ENCODE measurements around the gene USP16.

Gene USP16

DNA sequence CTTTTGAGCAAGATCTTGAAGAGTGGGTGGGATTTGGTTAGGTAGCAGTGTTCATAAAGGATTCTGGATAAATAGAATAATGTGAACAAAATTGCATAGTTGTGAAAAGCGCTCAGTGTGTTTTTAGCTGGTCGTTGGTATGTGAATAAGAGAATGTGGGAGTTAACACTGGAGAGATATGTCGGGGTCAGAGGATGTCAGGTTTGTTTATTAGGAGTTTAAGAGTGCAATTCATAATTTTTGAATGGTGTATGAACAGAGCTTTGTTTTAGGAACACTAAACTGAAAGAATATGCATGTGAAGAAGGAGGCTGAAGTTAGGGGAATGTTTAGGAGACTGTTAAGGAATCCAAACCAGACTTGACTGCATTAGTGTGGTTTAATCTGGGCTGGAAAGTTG is 9.4 kb downstream of the USP16 start:
- DNase-seq: no peak

DNA sequence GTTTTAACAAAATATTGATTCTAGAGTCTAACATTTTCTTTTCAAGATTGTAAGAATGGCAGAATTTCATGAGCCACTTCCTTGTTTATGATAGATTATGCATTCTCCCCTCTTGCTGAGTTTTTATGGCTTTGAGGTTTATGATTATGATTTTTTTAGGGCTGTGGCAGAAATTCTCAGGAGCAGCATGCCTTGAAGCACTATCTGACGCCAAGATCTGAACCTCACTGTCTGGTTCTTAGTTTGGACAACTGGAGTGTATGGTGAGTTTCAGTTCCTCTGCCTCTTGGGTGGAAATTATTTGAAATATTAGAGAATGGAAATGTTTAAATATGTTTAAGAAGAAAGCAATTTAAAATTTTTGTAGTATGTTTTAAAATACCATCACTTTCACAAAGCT is 10.2 kb downstream of the USP16 start:
- no peak for DNase-seq

DNA sequence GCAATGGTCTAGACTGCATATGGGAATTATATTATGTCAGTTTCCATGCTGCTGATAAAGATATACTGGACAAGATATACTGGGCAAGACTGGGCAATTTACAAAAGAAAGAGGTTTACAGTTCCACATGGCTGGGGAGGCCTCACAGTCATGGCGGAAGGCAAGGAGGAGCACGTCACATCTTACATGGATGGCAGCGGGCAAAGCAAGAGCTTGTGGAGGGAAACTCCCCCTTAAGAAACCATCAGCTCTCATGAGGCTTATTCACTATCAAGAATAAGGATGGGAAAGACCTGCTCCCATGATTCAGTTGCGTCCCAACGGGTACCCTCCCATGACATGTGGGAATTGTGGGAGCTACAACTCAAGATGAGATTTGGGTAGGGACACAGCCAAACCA is 27.8 kb downstream of the USP16 start:
- DNase-seq: no peak

DNA sequence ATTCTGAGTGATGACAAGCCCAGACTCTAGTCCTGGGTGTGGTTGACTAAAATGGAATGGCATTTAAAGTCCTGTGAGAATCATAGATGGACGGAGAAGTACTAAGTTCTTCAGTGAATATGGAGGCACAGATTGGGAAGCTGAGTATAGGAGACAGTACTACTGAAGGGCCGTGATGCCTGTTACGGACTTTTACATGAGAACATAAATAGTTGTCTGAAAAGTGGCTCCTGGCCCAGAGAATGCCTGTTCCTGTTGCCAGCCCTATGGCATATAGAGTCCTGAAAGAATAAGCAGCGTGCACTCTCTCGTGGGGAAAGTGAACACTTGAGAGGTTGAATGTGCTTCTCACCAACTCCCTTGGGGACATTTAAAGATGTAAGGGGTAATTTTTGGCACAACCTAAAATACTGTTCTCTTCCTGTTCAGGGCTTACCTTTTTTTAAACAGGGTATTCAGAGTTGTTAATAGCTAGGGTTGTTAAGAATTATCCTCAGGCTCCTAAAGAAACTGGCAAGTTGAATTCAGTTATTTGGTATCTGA is 28.6 kb downstream of the USP16 start:
- no peak for DNase-seq

DNA sequence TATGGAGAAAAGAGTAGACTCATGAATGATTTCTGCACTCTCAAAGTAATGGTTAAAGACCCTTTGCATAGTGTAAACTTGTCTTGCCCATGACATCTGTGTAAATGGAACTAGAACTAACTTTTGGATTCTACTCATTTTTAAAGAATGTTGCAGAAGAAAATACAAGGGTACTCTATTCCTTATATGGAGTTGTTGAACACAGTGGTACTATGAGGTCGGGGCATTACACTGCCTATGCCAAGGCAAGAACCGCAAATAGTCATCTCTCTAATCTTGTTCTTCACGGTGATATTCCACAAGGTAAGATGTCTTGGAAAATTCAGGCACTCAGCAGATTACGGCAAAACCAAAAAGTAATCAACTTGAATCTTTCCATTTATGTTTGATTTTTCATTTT is 29.2 kb downstream of the USP16 start:
- no peak for DNase-seq

DNA sequence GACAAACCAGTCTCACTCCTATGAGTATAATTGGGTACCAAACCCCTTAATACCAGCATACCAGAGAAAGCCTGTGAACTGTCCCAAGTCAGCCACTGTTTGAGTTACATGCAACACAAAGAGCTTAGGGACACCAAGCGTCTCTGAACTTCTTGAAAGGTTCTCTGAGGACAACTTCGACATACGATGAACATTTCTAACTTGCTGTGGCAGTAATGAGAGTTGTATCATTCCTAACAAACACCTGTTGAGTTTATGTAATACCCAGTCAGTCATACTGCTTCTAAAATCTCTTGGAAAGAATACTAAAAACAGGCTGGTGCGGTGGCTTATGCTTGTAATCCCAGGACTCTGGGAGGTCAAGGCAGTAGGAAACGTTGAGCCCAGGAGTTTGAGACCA is 30.6 kb downstream of the USP16 start:
- no peak for DNase-seq

DNA sequence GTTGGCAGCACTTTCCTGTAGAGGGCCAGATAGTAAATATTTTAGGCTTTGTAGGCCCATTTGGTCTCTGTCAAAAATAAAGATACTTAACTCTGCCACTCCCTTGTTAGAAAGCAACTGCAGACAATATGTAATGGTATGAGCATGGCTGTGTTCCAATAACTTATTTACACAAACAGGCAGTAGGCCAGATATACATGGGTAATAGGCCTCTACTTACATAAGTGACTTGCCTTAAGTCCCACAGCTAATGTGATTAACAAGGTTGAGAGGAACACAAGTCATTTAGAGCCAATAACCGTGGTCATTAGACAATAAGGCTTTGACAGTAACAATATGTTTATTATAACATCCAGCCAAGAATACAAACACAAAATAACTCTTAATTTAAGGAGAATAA is 31.5 kb downstream of the USP16 start:
- DNase-seq: no peak

DNA sequence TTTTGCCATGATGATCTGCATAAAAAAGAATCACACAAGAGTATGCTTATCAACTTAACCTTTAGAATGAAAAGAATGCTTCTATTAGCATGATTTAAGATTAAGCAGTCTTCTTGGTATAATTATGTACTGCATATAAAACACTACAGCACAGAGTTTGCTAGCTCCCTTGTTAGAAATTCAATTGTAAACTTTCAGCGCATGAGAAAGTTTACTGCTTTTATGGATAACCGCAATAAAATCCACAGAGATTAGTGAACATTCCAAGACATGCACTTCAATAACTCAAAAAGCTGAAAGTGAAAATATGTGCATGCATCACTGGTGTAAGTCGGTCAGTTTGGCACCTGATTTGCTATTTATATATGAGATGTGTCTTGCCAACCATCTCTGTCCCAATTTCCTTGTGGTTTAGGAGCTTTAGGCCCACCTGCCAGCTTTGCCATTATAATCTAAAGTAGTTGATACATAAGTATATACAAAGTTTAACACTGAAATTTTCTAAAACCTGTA is 32.1 kb downstream of the USP16 start:
- DNase-seq: no peak

DNA sequence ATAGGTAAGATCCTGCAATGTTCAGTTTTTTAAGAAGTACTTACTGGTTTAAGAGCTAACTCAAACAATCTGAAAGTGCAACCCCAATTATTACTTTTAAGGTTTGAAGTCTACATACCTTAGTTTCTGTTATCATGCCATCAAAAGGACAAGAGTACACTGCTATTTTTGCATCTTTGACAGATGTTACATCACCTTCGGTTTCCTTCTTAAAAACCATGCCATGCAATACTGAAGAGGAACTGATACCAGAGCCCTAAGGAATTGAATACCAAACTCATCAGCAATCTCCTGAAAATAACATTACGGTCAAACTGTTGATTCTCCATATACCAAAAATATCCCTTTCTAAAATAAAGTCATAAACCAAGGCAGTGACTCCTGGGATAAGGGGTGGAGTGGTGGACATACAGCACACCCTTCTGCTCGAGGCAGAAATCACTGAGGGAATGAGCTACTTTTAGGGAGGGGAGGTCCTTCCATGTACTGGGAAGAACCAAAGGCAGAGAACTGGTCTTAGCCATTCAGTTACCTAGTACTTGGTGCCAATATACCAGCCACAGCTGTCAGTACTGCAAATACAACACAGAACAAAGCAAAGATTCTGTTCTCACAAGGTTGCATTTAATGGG is 40.5 kb downstream of the USP16 start:
- no peak for DNase-seq

DNA sequence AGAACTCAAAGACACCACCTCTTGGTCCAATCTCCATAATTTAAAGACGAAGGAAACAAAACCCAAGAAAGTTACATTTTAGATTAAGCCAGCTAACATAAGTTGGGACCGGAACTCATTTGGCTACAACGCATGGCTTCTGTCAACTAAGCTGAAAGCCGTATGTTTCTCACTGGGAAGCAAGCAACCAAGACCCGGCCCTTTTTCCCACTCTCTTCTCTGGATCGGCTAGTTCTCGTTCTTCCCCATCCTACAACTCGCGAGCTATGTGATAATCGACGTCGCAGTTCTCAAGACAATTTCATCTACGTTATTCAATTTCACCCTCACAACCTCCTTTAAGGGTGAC is 48.4 kb downstream of the USP16 start:
- no peak for DNase-seq

DNA sequence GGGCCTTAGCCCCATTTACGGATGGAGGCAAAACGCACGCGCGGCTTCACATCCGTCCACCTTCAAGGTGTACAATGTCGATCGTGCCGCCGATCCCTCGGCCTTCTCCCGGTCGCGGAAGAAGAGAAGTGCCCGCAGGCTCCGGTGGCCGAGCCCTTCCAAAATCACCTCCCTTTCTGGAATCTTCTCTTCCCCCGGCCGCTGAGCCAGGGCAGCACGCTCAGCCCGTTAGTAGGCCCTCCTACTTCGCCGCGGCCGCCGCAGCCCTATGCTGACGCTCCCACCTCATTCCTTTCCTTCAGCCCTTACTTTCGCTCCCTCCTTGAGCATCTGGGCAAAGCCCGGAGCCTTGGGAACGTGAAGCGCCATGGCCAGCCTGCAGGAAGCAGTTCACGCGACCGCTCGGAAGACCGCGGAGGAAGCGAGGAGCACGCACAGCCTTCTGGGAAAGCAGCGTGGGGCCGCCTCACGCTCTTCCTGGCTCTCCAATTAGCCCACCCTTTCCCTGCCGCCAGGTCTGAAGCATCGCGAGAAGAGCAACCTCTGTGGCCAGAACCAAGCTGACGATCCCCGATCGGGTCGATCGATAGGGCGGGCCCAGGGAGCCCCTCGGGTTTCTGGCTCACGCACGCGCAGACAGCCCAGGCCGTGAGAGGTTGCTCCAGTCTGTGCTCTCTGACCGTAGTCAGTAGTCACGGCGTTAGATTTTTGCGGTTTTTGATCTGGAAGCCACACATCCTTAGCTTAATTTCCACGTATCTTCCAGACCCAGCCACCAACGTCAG is 48.9 kb downstream of the USP16 start, which contains the start of gene CCT8:
TSS of gene CCT8 (minus strand) at position 427 of the 785 bp plus-strand sequence. CDS start at position 369, 58 bp downstream.
- DNase-seq: peak; percentile 95 to 97

DNA sequence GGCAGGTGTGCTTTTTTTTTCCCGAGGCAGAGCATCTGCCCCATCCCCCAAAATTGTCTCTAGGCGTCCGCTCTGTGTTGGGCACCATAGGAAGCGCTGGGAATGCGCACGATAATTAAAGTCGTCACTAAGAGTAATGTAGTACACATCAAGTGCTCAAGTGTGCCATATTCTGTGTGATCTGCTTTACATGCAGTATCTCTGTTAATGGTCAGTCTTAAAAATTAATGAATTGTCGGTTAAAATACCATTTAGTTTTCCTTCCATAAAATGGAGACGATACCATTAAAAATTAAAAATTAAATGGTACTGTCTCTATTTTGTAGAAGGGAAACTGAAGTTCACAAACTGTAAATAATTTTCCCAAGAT is 49.5 kb downstream of the USP16 start:
- no peak for DNase-seq

DNA sequence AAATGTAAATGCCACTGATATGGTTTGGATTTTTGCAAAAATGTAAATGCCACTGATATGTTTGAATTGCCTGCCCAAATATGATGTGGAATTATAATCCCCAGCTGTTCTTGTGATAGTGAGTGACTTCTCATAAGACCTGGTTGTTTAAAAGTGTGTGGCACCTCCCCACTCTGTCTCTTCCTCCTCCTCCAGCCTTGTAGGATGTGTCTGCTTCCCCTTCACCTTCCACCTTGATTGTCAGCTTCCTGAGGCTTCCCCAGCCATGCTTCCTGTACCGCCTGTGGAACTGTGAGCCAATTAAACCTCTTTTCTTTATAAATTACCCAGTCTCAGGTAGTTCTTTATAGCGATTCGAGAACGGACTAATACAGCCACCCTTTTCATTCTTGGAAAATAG is 50.3 kb downstream of the USP16 start:
- no peak for DNase-seq

DNA sequence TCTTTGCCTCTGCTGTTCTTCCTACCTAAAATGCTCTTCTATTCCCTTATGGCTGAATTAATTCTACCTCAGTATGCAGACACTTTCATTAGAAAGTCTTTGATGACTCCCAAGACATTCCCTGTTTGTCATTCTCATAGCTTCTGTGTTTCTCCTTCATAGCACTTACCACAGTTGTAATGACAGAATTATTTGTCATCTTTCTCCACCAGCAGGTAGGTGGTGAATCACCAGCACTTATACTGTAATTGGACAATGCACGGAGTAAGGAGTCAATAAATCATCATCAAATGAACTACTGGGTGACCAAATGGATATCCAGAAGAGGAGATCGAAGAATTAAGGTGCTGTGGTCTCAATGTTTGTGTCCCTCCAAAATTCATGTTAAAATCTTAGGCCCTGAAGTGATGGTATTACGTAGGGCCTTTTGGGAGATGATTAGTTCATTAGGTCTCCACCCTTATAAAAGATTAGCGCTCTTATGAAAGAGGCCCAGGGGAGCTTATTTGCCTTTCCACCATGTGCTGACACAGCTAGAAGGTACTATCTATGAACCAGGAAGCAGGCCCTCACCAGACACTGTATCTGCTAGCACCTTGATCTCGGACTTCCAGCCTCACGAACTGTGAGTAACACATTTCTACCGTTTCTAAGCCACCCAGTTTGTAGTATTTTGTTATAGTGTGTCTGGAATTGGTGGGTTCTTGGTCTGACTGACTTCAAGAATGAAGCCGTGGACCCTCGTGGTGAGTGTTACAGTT is 51.4 kb downstream of the USP16 start:
- DNase-seq: no peak

DNA sequence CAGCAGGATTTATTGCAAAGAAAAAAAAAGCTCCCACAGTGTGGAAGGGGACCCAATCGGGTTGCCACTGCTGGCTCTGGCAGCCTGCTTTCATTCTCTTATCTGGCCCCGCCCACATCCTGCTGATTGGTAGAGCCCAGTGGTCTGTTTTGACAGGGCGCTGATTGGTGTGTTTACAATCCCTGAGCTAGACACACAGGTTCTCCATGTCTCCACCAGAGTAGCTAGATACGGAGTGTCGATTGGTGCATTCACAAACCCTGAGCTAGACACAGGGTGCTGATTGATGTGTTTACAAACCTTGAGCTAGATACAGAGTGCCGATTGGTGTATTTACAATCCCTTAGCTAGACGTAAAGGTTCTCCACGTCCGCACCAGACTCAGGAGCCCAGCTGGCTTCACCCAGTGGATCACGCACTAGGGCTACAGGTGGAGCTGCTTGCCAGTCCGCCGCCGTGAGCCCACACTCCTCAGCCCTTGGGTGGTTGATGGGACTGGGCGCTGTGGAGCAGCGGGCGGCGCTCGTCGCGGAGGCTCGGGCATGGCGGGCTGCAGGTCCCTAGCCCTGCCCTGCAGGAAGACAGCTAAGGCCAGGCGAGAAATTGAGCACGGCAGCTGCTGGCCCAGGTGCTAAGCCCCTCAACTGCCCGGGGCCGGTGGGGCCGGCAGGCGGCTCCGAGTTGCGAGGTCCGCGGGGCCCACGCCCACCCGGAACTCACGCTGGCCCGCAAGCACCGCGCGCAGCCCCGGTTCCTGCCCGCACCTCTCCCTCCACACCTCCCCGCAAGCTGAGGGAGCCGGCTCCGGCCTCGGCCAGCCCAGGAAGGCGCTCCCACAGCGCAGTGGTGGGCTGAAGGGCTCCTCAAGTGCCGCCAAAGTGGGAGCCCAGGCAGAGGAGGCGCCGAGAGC is 52.5 kb downstream of the USP16 start:
- peak; percentile 56 to 63 for DNase-seq

DNA sequence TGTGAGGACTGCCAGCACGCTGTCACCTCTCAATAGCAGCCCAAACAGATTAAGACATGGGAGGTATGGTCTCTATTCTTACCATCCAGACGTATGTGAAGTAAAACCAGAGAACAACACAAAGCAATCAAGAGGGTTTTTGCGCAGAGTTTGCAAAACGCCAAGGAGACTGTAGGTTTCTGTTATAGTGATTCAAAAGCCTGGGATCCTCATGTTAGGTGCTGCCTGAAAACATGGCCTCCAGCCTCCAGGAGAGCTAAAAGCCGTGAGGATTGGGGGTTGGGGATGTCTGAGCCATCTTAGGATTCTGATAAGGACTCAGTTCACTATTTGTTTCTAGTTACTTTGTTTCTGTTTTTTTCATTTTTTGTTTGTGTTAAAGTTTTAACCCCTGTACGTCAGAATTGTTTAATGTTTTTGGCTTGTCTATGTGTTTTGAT is 53.2 kb downstream of the USP16 start:
- DNase-seq: peak in 1 of 2 donors; percentile 26

DNA sequence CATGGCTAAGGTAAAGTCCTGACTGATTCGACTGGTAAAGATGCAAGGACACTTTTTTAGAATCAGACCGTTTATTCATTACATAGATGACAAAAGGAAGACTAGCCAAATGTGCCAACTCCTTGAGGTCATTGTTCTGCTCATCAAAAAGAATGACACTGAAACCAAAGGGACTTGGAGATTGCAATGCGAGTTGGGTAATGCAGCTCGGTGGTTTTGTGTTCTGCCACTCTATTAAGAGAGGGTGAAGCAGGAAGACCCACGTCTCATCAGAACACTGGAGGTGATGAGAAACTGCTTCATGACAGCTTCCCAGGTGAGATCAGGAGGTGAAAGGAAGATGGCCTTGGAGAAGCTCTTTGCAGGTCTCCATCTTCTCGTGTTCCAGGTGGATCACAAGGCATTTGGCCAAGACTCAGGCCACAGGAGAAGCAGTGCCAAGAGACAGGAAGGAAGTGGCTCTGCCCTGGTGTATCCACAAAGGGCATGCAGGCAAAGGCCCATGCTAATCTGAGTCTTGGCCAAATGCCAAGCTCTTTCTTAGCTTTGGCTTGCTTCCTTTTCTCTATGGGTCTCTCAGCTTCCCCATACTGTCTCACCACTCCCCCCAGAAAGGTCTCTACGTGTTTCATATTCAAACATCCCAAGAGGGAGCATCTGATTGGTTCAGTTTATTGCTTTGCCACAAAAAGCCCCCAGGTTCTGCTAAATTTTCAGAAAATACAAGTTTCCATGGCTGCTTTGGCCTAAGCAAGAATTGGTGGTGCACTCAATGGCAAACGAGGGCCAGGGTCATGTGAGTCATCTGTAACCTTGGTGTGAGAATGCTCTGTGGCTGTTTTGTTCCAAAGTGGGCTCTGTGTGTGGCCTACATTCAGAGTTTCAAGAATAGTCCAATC is 54.6 kb downstream of the USP16 start:
- DNase-seq: peak in 1 of 2 donors; percentile 18

DNA sequence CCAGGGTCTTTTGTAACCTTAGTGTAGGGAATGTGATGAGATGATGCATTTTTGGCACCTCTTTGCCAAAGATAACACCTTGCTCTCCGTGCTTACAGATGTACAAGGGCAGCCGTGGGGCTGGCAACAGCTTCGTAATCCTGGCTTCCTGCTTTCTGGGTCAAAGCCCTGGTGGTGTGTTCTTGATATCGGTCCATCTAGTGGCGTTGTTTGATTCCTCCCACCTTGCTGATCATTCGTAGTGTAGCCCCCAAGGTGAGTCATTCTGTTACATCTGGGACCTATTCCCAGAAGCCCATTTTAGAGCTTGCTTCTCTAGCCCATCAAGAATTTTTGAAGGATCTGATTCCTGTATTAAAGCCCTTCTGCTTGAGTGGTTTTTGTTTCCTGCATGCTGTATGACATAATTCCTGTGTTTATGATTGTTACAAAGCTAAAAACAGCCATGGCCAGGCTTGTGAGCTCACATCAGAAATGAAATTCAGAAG is 56.0 kb downstream of the USP16 start:
- no peak for DNase-seq

DNA sequence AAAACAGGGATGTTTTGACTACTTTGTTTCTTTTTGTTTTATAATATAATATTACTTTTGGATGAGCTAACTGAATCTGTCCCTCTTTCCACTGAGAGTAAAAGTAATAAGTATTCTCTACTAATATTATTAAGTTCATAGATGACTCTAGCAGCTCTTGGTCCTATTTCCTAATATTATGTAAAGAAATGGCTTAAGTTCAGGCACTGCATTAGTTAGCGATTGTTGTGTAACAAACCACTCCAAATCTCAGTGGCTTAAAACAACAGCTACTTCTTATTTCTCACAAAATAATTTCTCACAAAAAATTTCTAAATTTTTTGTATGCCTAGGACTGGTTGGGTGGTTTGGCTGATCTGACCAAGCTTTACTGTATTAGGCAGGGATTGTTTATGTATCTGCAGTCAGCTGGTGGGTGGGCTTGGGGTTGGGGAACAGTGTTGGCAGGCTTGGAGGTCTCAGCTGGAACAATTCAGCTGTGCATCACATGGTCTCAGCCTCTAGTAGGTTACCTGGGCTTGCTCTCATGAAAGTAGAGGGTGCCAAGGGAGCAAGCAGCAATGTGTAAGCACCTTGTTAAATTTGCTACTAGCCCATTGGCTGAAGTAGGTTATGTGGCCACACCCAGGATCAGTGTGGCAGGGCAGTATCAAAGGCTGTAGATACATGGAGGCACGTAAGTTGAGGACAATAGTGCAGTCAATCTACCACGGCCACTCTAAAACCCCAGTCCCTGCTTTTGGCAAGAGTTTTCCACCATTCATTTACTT is 57.8 kb downstream of the USP16 start:
- no peak for DNase-seq

DNA sequence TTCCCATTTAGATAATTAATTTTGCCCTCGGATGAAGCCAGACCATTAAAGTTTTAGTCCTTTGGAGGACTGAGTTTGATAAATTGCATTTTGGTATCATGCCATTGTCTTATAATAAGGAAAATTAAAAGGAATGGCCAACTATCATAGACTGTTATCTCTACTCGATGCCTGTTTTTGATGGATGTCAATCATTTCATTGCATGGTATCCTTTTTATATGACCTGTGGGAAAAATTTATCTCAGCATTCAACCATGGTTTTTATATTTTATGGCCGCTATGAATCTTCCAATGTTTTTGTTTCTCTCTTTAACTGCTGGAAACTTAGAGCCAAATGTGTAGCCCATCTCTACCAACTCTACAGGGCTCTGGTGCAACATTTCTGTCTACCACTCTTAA is 58.8 kb downstream of the USP16 start:
- DNase-seq: no peak

All from stimulated activated CD4-positive, alpha-beta T cell treated with anti-CD3 and anti-CD28 coated beads, Interleukin-2, amount 100 ng/mL, for 48 hours (primary cell).